HG02642 (cell line): ENCODE data around the gene RSRC1.
"Not testable (repeated sequence)": the region's sequence is repeated elsewhere in the genome, so short reads cannot be mapped to it uniquely, and the experiment has no call there.

Experiments
- ATAC-seq: cut with Tn5 transposase; IDR thresholded peaks from one replicate; pipeline ENCODE4 v1.9.1; 2021; ENCODE audit warnings: mild to moderate bottlenecking; ENCODE audit not compliant: unreplicated experiment, poor library complexity

RSRC1 gene

DNA sequence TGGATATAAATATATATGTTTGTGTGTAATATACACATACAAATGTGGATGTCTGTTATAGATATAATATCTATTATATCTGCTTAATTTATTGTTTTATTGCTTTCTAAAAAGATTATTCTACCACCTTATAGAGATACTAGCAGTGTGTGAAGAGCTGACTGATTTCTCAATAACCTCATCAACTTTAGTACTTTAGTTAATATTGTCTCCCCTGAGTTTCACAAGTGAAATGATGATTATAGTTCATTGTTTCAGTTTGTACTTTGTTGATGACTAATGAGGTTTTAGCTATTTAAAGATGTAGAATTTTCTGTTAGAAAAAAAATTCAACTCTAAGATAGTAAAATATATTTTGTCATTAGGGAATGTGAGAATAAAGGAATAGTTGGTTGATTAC is 11.4 kb downstream of the RSRC1 start:
- peak; percentile 68 for ATAC-seq

DNA sequence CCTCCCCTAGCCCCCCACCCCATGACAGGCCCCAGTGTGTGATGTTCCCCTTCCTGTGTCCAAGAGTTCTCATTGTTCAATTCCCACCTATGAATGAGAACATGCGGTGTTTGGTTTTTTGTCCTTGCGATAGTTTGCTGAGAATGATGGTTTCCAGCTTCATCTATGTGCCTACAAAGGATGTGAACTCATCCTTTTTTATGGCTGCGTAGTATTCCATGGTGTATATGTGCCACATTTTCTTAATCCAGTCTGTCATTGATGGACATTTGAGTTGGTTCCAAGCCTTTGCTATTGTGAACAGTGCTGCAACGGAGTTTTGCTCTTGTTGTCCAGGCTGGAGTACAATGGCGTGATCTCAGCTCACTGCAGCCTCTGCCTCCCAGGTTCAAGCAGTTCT is 12.8 kb downstream of the RSRC1 start:
- ATAC-seq = not testable (repeated sequence)

DNA sequence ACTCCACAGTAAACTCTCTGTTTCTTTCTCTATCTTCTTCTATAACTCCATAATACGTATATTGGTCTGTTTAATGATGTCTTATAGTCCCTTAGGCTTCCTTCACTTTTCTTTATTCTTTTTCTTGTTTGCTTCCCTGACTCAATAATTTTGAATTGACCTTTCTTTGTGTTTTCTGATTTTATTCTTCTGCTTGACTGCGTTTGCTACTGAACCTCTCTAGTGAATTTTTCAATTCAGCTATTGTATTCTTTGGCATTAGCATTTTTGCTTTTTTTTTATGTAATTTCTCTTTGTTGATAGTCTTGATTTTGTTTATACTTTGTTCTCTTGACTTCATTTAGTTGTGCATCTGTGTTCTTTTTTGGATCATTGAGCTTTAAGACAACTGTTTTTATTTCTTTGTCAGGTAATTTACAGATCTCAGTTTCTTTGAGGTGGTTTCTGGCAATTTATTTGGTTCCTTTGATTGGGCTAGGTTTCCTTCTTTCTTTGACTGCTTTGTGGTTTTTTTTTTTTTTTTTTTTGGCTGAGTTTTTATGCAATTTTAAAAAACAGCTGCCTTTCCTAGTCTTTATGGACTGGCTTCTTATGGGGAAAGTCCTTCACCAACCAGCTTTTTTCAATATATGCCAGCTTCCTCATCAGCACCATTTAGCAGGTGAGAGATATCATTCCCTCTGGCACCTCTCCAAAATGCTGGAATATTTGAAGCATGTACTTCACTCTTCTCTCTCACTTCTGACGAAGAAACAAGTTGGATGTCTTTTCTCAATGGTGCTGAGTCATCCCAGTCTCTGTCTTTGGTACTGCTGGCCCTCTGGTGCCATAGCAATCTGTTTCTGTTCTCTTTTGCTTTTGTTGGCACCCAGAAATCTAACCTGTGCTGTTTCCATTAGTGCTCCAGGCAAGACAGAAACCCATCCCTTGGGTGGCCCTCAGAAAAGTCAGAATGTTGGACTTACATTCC is 17.6 kb downstream of the RSRC1 start:
- no peak for ATAC-seq

DNA sequence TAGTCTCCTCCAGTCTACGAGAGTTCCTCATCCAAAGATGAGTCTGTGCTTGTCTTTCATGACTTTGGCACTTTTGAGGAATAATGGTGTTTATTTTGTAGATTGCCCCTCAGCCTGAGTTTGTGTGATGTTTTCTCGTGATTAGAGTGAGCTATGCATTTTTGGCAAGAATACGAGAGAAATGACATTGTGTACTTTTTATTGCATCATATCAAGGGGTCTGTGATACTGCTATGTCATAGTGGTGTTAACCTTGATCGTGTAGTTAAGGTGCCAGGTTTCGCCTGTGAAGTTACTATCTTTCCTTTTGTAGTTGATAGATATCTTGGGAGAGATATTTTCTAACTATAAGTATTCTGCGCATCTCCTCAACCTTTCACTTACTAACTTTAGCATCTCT is 18.9 kb downstream of the RSRC1 start:
- no peak for ATAC-seq

DNA sequence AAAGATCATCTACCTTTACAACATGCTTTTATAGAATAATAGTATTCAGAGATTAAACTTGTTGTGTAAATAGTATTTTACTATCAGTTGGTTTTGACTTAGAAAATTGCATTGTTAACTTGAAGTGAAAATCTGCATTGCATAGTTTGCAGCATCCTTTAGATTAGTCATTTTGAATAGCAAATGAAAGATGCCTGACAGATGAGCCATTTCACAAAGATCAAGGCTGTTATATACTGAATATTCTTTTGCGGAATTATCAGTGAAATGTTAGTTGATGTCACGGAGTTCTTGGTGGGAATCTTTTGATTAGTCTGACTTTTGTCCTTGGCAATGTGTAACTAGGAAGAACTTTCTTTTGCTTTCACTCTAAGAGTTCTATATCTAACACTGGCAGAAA is 24.5 kb downstream of the RSRC1 start:
- no peak for ATAC-seq

DNA sequence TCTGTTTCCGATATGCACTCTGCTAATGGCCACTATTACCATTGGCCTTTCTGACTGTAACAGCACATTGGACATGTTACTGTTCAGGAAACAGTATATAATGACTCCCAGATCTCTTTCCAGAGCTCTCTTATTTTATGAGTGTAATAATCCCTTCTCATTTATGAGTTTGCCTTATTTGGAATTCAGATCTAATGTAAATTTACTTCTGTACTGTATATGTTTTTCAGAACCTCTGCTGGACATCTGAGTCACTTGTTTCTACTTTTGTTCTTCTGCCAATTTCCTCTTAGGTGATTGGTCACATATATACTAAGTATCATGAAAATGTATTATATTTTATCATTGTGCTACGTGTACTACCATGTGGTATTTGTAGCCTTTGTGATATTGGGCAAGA is 30.5 kb downstream of the RSRC1 start:
- ATAC-seq = no peak

DNA sequence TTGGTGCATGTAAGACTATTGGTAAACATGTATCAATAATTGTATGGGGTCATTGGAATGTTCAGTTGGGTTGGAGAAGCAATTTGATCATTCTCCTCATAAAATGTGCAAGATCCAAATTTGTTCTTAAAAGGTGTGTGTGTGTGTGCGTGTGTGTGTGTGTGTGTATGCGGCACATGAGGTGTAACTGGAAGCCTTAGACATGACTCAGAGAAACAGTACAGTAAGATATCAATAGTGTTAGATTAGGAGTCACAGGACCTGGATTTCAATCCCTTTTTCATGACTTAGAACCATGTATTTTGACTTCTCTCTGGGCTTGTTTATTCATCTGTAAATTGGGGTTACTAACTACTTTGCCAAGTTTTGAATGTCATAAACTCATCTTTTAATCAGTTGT is 38.3 kb downstream of the RSRC1 start:
- ATAC-seq = no peak

DNA sequence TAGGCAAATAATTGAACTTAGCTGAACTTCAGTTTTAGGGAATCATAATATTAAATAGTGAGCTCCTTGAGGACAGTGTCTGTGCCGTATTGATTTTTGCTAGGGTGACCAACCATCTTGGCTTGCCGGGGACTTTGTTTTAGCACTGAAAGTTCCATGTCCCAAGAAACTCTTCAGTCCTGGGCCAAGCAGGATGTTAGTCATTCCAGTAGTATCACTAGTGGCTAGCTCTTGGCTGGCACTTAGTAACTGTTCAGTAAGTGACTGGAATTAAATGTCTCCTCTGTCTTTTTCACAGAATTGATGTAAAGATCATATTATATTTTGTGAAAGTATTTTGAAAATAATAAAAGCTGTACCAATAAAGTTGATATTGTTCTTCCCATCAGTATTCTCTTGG is 42.3 kb downstream of the RSRC1 start:
- no peak for ATAC-seq

DNA sequence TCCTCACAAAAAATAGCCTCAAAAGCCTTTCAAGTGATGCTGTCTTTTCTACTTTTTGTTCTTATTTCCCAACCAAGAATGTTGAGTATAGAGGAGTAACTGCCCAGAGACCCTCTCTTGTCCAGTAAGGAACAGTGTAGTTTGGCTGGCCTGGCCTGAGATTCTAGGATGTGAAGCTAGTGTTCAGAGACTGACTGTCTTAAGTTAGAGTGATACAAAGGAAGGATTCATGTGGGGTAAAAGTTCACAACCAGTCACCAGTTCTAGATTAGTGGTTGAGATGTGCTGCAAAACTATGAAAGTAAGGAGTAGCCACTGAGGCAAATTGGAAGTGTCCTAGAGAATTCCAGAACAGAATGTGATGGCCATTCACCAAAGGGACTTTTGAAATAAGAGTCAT is 49.1 kb downstream of the RSRC1 start:
- ATAC-seq = no peak

DNA sequence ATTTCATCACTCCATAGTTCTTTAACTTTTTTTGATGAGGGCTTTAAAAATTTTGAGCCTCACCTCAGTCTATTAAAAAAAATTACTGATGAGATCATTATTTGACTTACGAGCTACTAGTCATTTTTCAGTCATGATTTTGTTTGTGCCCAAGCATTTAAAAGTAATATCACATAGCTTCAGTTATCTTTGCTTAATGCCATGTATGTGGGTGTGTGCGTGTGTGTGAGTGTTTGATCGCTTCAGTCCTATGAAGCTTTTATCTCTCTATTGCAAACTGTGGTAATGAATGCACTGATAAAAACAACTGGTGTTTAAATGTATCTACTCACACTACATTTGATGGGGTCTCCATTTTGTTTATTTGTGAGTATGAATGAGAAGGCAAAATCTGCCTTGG is 49.8 kb downstream of the RSRC1 start:
- no peak for ATAC-seq

DNA sequence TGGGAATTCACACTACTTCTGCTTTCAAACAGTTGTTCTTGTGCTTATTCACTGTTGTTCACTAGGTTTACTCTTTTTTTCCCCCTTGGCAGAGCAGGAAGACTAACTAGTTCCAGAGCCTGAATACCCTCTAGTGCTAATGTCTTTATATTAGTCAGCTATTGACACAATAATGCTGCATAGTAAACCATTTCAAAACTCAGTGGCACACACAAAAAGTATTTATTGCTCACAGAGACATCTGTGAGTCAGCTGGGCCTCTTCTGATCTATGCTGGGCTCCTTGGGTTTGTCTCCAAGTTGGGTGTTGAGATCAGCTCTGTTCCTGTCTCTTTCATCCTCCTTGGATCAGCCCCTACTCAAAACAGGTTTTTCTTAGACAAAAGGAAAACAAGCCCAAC is 51.1 kb downstream of the RSRC1 start:
- ATAC-seq = no peak

DNA sequence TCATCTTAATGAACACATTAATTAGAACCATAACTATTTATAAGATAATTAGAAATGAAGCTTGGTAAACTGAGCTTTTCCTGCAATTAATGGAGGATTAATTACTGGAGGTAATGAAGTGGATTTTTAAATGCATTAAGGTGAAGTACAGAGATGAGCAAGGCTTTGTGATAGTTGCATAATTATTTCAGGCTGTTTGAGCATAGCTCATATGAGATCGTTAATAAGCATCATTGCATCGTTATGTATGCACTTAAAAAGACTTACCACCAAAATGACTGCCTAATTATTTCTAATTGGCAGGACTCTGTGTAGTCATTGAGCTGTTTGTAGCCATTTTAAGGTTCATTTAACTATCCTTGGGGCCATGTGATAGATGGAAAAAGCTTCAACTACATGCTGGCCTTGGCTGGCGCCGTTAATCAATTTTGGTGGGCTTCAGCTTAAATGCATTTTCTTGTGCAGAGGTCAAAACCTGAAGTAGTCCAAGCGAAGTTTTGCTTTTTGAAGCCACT is 55.3 kb downstream of the RSRC1 start:
- no peak for ATAC-seq

DNA sequence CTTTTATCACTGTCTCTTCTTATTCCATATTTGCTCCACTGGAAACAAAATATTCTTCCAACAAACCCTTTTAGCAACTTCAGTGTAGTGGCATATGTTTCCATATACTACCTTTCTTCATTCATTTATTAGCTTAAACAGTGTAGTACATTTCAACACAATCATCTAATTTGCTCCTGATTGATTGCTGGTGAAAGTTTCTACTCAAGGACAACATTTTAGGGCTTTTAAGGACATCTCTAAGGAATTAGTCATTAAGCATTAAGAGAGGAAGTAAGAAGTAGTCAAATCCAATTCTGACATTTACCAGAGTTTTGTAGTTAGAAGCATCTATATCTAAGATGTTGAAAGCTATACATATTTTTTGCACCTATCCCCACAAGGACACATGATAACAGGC is 55.8 kb downstream of the RSRC1 start:
- ATAC-seq = no peak

DNA sequence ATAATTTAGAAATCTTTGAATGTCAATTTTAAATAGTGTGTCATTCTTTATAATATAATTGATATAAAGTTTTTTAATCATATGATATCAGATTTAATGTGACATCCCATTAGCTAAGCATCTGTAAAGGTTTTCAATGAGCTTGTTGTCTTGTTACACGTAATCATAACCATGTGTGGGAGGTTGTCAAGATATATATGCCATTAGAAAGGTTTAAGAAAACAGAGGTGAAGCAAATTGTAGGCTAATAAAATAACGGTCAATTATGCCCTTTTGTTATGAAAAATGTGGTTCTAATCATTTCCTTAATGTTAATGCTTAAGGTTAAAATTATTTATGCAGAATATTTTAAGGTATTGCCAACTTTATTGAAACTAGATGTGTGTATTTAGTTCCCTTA is 56.3 kb downstream of the RSRC1 start:
- ATAC-seq = no peak

DNA sequence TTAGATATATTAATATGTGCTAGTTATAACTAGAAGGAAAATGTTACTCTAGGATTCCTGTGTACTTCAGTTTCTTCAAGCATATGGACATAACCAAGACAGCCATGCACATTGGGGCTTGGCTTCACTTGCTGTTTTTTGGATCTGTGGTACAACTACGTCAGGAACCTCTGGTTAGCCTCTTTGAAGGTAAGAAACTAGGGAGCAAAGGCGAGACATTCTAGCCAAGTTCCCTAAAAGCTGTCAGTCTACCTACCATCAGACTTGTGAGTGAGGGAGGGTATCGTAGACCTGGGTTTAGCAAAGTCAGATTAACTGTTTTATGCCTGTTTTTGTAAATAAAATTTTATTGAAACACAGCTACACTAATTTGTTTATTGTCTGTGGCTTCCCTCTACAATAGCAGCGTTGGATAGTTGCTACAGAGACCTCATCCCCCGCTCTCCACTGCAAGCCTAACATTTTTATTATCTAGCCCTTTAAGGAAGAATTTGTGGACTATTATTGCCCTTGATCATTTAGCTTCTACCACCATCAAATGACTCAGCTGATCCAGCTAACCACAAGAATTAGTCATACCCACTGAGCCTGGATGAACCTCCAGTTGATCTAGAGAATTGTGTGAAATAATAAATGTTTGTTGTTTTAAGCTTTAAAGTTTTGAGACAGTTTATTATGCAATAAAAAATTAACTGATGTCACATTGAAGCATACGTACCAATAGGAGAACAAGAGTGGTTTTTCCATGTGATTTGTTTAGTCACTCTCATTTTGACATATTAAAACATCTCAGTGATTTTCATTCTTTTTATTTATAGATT is 58.1 kb downstream of the RSRC1 start:
- ATAC-seq = no peak

DNA sequence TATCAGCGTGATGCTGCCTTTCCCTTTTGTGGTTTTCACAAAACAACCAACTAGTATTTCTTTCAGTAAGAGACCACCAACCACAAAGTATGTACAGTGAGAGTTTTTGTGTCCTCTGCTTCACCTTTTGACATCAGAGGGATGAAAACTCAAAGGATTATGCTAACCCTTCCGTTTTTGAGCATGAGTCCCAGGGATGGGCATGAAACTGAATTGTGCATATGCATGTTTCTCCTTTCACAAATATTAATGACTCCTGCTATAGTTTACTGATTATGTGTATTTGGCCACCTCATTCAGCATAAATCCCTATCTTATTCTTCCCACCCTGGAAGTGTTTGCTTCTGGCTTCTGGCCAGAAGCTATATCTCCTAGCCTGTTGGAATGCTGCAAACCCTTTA is 59.2 kb downstream of the RSRC1 start:
- ATAC-seq = no peak

DNA sequence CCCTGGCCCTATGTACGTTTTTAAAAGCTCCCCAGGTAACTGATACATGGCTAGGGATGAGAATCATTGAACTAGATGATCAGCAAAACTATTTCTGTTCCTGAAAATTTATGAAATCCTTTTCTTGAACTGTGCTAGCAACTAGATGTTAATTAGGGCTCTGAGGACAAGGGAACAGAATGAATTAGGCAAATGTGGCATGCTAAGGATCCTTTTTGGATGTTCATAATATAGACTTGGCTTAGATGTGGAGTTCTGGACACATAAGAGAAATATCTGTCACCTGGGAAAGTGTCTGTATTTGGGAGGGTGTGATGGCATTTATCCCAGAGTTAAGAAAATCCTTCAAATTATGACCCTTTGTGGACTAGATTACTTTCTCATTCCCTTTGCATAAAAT is 71.2 kb downstream of the RSRC1 start:
- no peak for ATAC-seq

DNA sequence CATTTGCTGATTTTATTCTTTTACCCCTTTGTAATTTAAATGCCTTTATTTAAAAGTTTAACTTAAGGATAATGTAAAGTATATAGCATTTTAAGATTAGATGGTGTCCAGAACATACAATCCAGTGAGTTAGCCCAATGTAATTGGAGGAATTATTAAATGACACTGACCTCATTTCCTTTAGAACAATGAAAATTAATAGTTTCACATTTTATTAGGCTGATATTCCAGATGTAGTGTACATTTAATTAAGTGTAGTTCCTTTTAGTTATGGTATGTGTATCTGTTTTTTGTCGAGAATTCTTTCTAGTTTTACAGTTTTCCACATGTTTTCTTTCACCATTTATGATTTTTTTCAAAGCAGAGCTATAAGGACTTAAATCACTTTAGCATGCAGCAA is 75.8 kb downstream of the RSRC1 start:
- no peak for ATAC-seq

DNA sequence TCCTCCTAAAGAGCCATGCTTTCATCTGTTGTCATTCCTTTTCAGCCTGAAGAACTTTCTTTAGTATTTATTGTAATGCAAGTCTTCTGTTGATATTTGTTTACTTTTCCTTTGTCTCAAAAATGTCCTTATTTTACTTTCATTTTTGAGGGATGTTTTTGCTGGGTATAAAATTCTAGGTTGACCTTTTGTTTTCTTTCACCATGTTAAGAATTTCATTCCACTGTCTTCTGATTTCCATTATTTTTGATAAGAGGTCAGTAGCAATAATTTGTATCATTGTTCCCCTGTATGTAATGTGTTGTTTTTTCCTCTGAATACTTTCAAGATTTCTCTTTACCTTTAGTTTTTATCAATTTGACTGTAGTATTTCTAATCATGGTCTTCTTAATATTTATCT is 91.1 kb downstream of the RSRC1 start:
- ATAC-seq = no peak

DNA sequence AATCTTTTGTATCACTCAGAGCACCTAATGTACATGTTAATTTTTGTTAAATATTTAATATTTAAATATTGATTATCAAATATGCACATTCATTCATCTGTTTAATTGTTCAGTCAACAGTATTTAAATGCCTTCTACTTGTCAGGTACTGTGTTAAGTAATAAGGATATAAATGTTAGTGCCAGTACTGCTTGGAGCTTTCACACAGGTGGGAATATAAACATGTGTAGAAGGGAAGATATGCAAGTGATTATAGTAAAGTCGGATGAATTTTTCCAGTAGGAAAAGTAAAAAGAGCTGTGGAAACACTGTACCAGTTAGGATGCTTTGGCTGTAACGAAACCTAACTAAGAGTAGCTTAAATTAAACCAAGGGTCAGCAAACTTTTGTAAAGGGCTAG is 95.4 kb downstream of the RSRC1 start:
- ATAC-seq = no peak

DNA sequence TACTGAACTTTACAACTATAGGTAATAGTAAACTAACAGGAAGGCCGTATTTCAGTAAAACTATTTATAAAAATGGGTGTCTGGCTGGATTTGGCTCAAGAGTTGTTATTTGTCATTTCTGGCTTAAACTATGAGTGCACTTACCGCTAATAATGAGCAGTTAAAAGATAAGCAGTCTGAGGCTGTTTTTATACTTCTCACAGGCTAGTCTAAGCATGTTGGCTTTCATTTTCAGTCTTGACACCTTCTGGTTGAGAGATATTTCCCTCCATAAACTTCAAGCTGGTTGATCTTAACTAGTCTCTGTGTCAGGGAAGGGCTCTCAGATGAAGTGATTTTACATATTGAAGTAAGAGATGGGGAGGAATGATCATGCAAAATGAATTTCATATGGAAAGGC is 96.1 kb downstream of the RSRC1 start:
- ATAC-seq = no peak
